HCT116 (cell line): ENCODE measurements around the gene CATSPERZ. TPM values are rescaled to one million over a fixed set of nuclear protein-coding genes. Genes with fewer than 3 reads are reported as not detected.
A peak's percentile ranks its signal among the peaks of the same experiment; 100 is the strongest.

Source experiments
- ATAC-seq: fragments of 200-7000 bp; cut with Tn5 transposase; 2 replicates; pipeline ENCODE4 v1.9.1; 2020; ENCODE audit warnings: mild to moderate bottlenecking, moderate library complexity
- BruUV-seq: library from RNA; stranded (reverse); fragments of 400-500 nt; replicated peaks from 2 replicates; lab custom pipeline; 2021; lab: Mats Ljungman, UMichigan
- CTCF ChIA-PET: fragments of 300-600 bp; sonication (Branson Sonifier 250); formaldehyde crosslinking; loops from one replicate; lab custom pipeline; 2021; ENCODE audit warnings: antibody characterized with exemption; lab: Charles Lee
- POLR2A ChIA-PET: fragments of 300-600, 350-600 bp; sonication (Branson Sonifier 250); formaldehyde crosslinking; loops from one replicate; lab custom pipeline; 2021; ENCODE audit warnings: antibody characterized with exemption; lab: Charles Lee
- RAD21 ChIA-PET, 2 experiments: fragments of 300-600 bp; sonication (Branson Sonifier 250); formaldehyde crosslinking; loops; one replicate each; lab custom pipeline; 2023; ENCODE audit warnings: low total read pairs in 2 of 2; ENCODE audit not compliant: uncharacterized antibody in 2 of 2, unreplicated experiment in 2 of 2, low non-redundant PET in 1 of 2; lab: Charles Lee
- DNase-seq: peaks from one replicate; pipeline ENCODE4 v3.0.0-alpha.2; 2010; ENCODE audit warnings: low read depth, low spot score
- H2AFZ ChIP-seq: fragments of 200-600 bp; shearing (Covaris generic), sonication (generic); 2 replicates; pipeline ENCODE4 v1.6.1; 2017; ENCODE audit warnings: low read depth, mixed run types, mixed read lengths, antibody characterized with exemption, low read length; ENCODE audit not compliant: poor library complexity, severe bottlenecking
- H3K27ac ChIP-seq: 2 replicates; pipeline ENCODE4 v1.5.1; 2012; ENCODE audit warnings: low read depth, low read length
- H3K27me3 ChIP-seq: fragments of 200-600 bp; sonication (generic); 2 replicates; pipeline ENCODE4 v1.6.1; 2016; ENCODE audit warnings: mixed run types, low read length, mixed read lengths; ENCODE audit not compliant: insufficient read depth
- H3K36me3 ChIP-seq, 2 experiments: fragments of 200-500 bp in 1 of 2; fragments of 200-600 bp in 1 of 2; sonication (Bioruptor generic) in 1 of 2; sonication (generic) in 1 of 2; 2 replicates each; pipeline versions ENCODE4 v1.5.1 to v1.6.1; 2014 to 2016; ENCODE audit warnings: low read length in 2 of 2, inconsistent platforms in 1 of 2, mixed read lengths in 1 of 2, mixed run types in 1 of 2; ENCODE audit not compliant: insufficient read depth in 2 of 2, control insufficient read depth in 1 of 2
- H3K4me1 ChIP-seq, 2 experiments: fragments of 200-600 bp in 1 of 2; sonication (generic) in 1 of 2; 2 replicates each; pipeline versions ENCODE4 v1.5.1 to v1.6.1; 2012 to 2017; ENCODE audit warnings: low read length in 2 of 2, inconsistent platforms in 1 of 2, mild to moderate bottlenecking in 1 of 2, mixed read lengths in 1 of 2, mixed run types in 1 of 2, moderate library complexity in 1 of 2; ENCODE audit not compliant: insufficient read depth in 2 of 2, control insufficient read depth in 1 of 2
- H3K4me2 ChIP-seq: fragments of 200-600 bp; sonication (generic); 2 replicates; pipeline ENCODE4 v1.6.1; 2017; ENCODE audit warnings: mixed run types, low read length, mixed read lengths
- H3K4me3 ChIP-seq, 2 experiments: fragments of 200-600 bp in 1 of 2; sonication (generic) in 1 of 2; replicated peaks in 1 of 2; 2 replicates each; pipeline ENCODE4 v1.5.1; 2011 to 2016; ENCODE audit warnings: low read length in 2 of 2, control low read depth in 1 of 2, low read depth in 1 of 2, mild to moderate bottlenecking in 1 of 2, mixed read lengths in 1 of 2, mixed run types in 1 of 2
- H3K79me2 ChIP-seq: fragments of 200-600 bp; sonication (generic); 2 replicates; pipeline ENCODE4 v1.6.1; 2017; ENCODE audit warnings: mild to moderate bottlenecking, mixed run types, low read length, moderate library complexity, mixed read lengths; ENCODE audit not compliant: insufficient read depth
- H3K9ac ChIP-seq: fragments of 200-600 bp; sonication (generic); 2 replicates; pipeline ENCODE4 v1.6.1; 2016; ENCODE audit warnings: low read length, mixed read lengths
- H3K9me2 ChIP-seq: fragments of 200-600 bp; sonication (generic), shearing (Covaris generic); 2 replicates; pipeline ENCODE4 v1.6.1; 2017; ENCODE audit warnings: mixed run types, mild to moderate bottlenecking, moderate library complexity; ENCODE audit not compliant: insufficient read depth
- H3K9me3 ChIP-seq, 2 experiments: fragments of 200-500 bp in 1 of 2; fragments of 200-600 bp in 1 of 2; sonication (Bioruptor generic) in 1 of 2; sonication (generic) in 1 of 2; 2 replicates each; pipeline ENCODE4 v1.6.1; 2014 to 2017; ENCODE audit warnings: low read length in 2 of 2, mixed read lengths in 2 of 2, inconsistent platforms in 1 of 2, low read depth in 1 of 2, mild to moderate bottlenecking in 1 of 2, mixed run types in 1 of 2, moderate library complexity in 1 of 2; ENCODE audit not compliant: control insufficient read depth in 1 of 2, insufficient read depth in 1 of 2
- H4K20me1 ChIP-seq: fragments of 200-600 bp; sonication (generic), shearing (Covaris generic); 2 replicates; pipeline ENCODE4 v1.6.1; 2017; ENCODE audit warnings: mixed run types, mild to moderate bottlenecking, moderate library complexity; ENCODE audit not compliant: insufficient read depth
- CTCF ChIP-seq, 3 experiments: fragments of 200-600 bp in 1 of 3; sonication (generic) in 1 of 3; IDR thresholded peaks in 2 of 3; conservative IDR thresholded peaks in 1 of 3; 2 replicates each; pipeline ENCODE4 v1.5.1; 2012 to 2017; ENCODE audit warnings: low read depth in 2 of 3, low read length in 2 of 3, antibody characterized with exemption in 1 of 3, borderline replicate concordance in 1 of 3, control low read depth in 1 of 3, mild to moderate bottlenecking in 1 of 3, mixed read lengths in 1 of 3, mixed run types in 1 of 3, moderate library complexity in 1 of 3; ENCODE audit not compliant: insufficient read depth in 1 of 3
- ZFX ChIP-seq: fragments of 450-650 bp; IDR thresholded peaks from 2 replicates; pipeline ENCODE4 v1.6.1; 2017
- intact Hi-C: fragments of 100-400 bp; cut with micrococcal nuclease; formaldehyde crosslinking; loops from 2 replicates; pipeline ENCODE4 v1.10.0; 2022
- total RNA-seq: library from RNA; stranded (reverse); gene quantifications from one replicate; pipeline ENCODE4 v1.2.1, GENCODE V29; 2021; ENCODE audit not compliant: unreplicated experiment
- TF ChIP-seq, protein P1 (sequence below): IDR thresholded peaks from 2 replicates; pipeline ENCODE4 v1.6.1; 2012
- TF ChIP-seq, protein P2 (sequence below): IDR thresholded peaks from 2 replicates; pipeline ENCODE4 v1.6.1; 2011; ENCODE audit warnings: mild to moderate bottlenecking, low read length, moderate library complexity; ENCODE audit not compliant: insufficient replicate concordance; ENCODE audit errors: extremely low read depth

The CATSPERZ gene
- total RNA-seq, 1 experiment from 2014 or later: 1.7 TPM

- peak overlapping the region; percentile 85 for H3K9ac ChIP-seq
- RAD21 ChIA-PET: interaction anchor here in 1 of 2 experiments (0.7 kb wide), 1 partner anchor 80 kb away, joined by 3 read pairs; no protein-coding TSS in a partner anchor
- no TSS peak for BruUV-seq
- H3K36me3 ChIP-seq: no peaks in the 10 kb centered on the region; a peak in 1 of 4 replicates
- no peaks in the 10 kb centered on the region for H3K27me3 ChIP-seq
- no peaks in the 10 kb centered on the region for H4K20me1 ChIP-seq
- TF ChIP-seq, protein P1, sequence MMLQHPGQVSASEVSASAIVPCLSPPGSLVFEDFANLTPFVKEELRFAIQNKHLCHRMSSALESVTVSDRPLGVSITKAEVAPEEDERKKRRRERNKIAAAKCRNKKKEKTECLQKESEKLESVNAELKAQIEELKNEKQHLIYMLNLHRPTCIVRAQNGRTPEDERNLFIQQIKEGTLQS: no peak
- TF ChIP-seq, protein P2, sequence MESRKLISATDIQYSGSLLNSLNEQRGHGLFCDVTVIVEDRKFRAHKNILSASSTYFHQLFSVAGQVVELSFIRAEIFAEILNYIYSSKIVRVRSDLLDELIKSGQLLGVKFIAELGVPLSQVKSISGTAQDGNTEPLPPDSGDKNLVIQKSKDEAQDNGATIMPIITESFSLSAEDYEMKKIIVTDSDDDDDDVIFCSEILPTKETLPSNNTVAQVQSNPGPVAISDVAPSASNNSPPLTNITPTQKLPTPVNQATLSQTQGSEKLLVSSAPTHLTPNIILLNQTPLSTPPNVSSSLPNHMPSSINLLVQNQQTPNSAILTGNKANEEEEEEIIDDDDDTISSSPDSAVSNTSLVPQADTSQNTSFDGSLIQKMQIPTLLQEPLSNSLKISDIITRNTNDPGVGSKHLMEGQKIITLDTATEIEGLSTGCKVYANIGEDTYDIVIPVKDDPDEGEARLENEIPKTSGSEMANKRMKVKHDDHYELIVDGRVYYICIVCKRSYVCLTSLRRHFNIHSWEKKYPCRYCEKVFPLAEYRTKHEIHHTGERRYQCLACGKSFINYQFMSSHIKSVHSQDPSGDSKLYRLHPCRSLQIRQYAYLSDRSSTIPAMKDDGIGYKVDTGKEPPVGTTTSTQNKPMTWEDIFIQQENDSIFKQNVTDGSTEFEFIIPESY: no peak
- peak; percentile 22; the same call in 1 of the 2 replicates for TF ChIP-seq ZFX
- peak in 2 of 3 experiments; percentile 21 to 28; a peak in 2 of 6 replicates for TF ChIP-seq CTCF (IDR thresholded peaks at IDR 0.05 in 2 of 3, conservative IDR thresholded peaks at IDR 0.05 in 1 of 3; ENCODE audit: borderline replicate concordance in 1 of 3, insufficient read depth in 1 of 3, low read depth in 2 of 3, low read length in 2 of 3)
- H3K4me3 ChIP-seq: peak overlapping the region; percentile 53 to 80
- no peaks in the 10 kb centered on the region for H3K9me2 ChIP-seq
- H3K27ac ChIP-seq: peak overlapping the region; percentile 83
- ATAC-seq (peak; percentile 16; the same call in 1 of the 2 replicates), DNase-seq (no peak)
- peaks cover 14 to 27% of the 10 kb centered on the region in 2 experiments for H3K4me1 ChIP-seq
- H2AFZ ChIP-seq: no peak overlapping the region
- POLR2A ChIA-PET: interaction anchor here (1.2 kb wide), 1 partner anchor 17 kb away, joined by 3 read pairs; no protein-coding TSS in a partner anchor
- intact Hi-C loops: no loop called here
- no peaks in the 10 kb centered on the region for H3K9me3 ChIP-seq
- CTCF ChIA-PET: interaction anchor here (1.2 to 4.3 kb wide), 3 partner anchors 15 to 82 kb away, joined by 4 to 22 read pairs (median 4); partner anchors contain the start of gene ESRRA
- peak overlapping the region; percentile 96 for H3K4me2 ChIP-seq
- H3K79me2 ChIP-seq: no peaks in the 10 kb centered on the region
Measured at GRCh38 chr11:64285885-64286800, 14.0 kb upstream of the CATSPERZ start.
